Endothelial cell of umbilical vein (primary cell): Measurements from ENCODE around the gene CCDC116. TPM values are rescaled to one million over a fixed set of nuclear protein-coding genes. Genes with fewer than 3 reads are reported as not detected.

Experiments used
- BruUV-seq: library from RNA; stranded (reverse); fragments of 400-500 nt; replicated peaks from 2 replicates; lab custom pipeline; 2021; lab: Mats Ljungman, UMichigan
- CTCF ChIA-PET: fragments of 300-600, 350-600 bp; sonication (Branson Sonifier 250); formaldehyde crosslinking; loops from one replicate; lab custom pipeline; 2021; ENCODE audit warnings: antibody characterized with exemption, inconsistent platforms; lab: Charles Lee
- POLR2A ChIA-PET: fragments of 300-600, 350-600 bp; sonication (Branson Sonifier 250); formaldehyde crosslinking; loops from one replicate; lab custom pipeline; 2021; ENCODE audit warnings: antibody characterized with exemption, inconsistent platforms; lab: Charles Lee
- DNase-seq: peaks from one replicate; pipeline ENCODE4 v3.0.0-alpha.2; 2011; ENCODE audit warnings: low read depth, low spot score
- FAIRE-seq: peaks from 2 replicates; lab custom pipeline; 2011; peaks lifted over from hg19 to GRCh38; lab: Jason Lieb, UNC
- H2AFZ ChIP-seq: 2 replicates; pipeline ENCODE4 v1.6.0; 2012; ENCODE audit warnings: low read depth, low read length, control low read depth, inconsistent platforms
- H3K27ac ChIP-seq: 2 replicates; pipeline ENCODE4 v1.5.1; 2011; ENCODE audit warnings: low read depth, mild to moderate bottlenecking, control low read depth, low read length, moderate library complexity; ENCODE audit not compliant: insufficient read depth
- H3K27me3 ChIP-seq, 2 experiments: 2 replicates each; pipeline versions ENCODE4 v1.6.0 to v1.6.1; 2011; ENCODE audit warnings: low read length in 2 of 2, mixed read lengths in 1 of 2; ENCODE audit not compliant: control insufficient read depth in 2 of 2, insufficient read depth in 2 of 2
- H3K36me3 ChIP-seq, 2 experiments: 2 replicates in 1 of 2; 3 replicates in 1 of 2; pipeline ENCODE4 v1.5.1; 2011; ENCODE audit warnings: low read length in 2 of 2, mild to moderate bottlenecking in 1 of 2, moderate library complexity in 1 of 2; ENCODE audit not compliant: control insufficient read depth in 2 of 2, insufficient read depth in 2 of 2; ENCODE audit errors: extremely low read depth in 1 of 2
- H3K4me1 ChIP-seq: 3 replicates; pipeline ENCODE4 v1.5.1; 2011; ENCODE audit warnings: mild to moderate bottlenecking, low read length; ENCODE audit not compliant: control insufficient read depth, insufficient read depth; ENCODE audit errors: extremely low read depth
- H3K4me2 ChIP-seq: 2 replicates; pipeline ENCODE4 v1.6.1; 2011; ENCODE audit warnings: low read length, control low read depth, mixed read lengths; ENCODE audit not compliant: insufficient read depth
- H3K4me3 ChIP-seq, 3 experiments: fragments of 200-600 bp in 1 of 3; sonication (generic), shearing (Covaris generic) in 1 of 3; replicated peaks in 1 of 3; 2 replicates each; pipeline ENCODE4 v1.5.1; 2011 to 2016; ENCODE audit warnings: control low read depth in 3 of 3, low read length in 3 of 3, mild to moderate bottlenecking in 2 of 3, inconsistent platforms in 1 of 3, low read depth in 1 of 3, moderate library complexity in 1 of 3; ENCODE audit not compliant: insufficient read depth in 1 of 3
- H3K79me2 ChIP-seq: 2 replicates; pipeline ENCODE4 v1.6.0; 2012; ENCODE audit warnings: low read length, inconsistent platforms; ENCODE audit not compliant: control insufficient read depth, insufficient read depth
- H3K9ac ChIP-seq: replicated peaks from 2 replicates; pipeline ENCODE3; 2011; ENCODE audit warnings: low read length, control low read depth; ENCODE audit not compliant: insufficient read depth; ENCODE audit errors: extremely low read depth
- H3K9me1 ChIP-seq: replicated peaks from 3 replicates; pipeline ENCODE4 v1.6.0; 2011; ENCODE audit warnings: mild to moderate bottlenecking, low read length; ENCODE audit not compliant: control insufficient read depth, insufficient read depth; ENCODE audit errors: extremely low read depth
- H3K9me3 ChIP-seq: replicated peaks from 2 replicates; pipeline ENCODE4 v1.5.1; 2012; ENCODE audit warnings: low read length, inconsistent platforms; ENCODE audit not compliant: control insufficient read depth, insufficient read depth
- H4K20me1 ChIP-seq: replicated peaks from 2 replicates; pipeline ENCODE3; 2011; ENCODE audit warnings: mild to moderate bottlenecking, low read length; ENCODE audit not compliant: control insufficient read depth, insufficient read depth; ENCODE audit errors: extremely low read depth
- EZH2 ChIP-seq: IDR thresholded peaks from 2 replicates; pipeline ENCODE4 v1.6.1; 2012; ENCODE audit warnings: borderline replicate concordance, low read depth, mild to moderate bottlenecking, moderate library complexity, low read length, inconsistent platforms; ENCODE audit not compliant: severe bottlenecking
- FOS ChIP-seq: IDR thresholded peaks from 2 replicates; pipeline ENCODE4 v1.6.1; 2011; ENCODE audit warnings: mild to moderate bottlenecking, low read length, moderate library complexity, borderline replicate concordance; ENCODE audit not compliant: insufficient read depth
- GATA2 ChIP-seq: IDR thresholded peaks from 2 replicates; pipeline ENCODE4 v1.7.0; 2011; ENCODE audit warnings: low read depth, mild to moderate bottlenecking, moderate library complexity, mixed read lengths, low read length; ENCODE audit not compliant: insufficient read length, insufficient read depth
- JUN ChIP-seq: IDR thresholded peaks from 2 replicates; pipeline ENCODE4 v1.6.1; 2011; ENCODE audit warnings: borderline replicate concordance, low read depth; ENCODE audit not compliant: insufficient read length, insufficient read depth
- MYC ChIP-seq: IDR thresholded peaks from one replicate; pipeline ENCODE4 v1.6.1; 2011; ENCODE audit warnings: mild to moderate bottlenecking, low read depth, low read length
- POLR2A ChIP-seq: IDR thresholded peaks from 2 replicates; pipeline ENCODE4 v1.6.1; 2012; ENCODE audit warnings: low read depth, mild to moderate bottlenecking, control low read depth, low read length
- POLR2AphosphoS5 ChIP-seq: IDR thresholded peaks from 2 replicates; pipeline ENCODE4 v1.6.1; 2012; ENCODE audit warnings: low read depth, mild to moderate bottlenecking, control low read depth, low read length, moderate library complexity; ENCODE audit not compliant: insufficient read depth
- dilution Hi-C: fragments of 300-500 bp; cut with MboI; formaldehyde crosslinking; loops from one replicate; pipeline ENCODE4 v1.15.0; 2019; ENCODE audit warnings: low sequenced_read_pairs; ENCODE audit not compliant: extremely low pct_ligation_motif_present
- intact Hi-C: fragments of 100-400 bp; cut with micrococcal nuclease; formaldehyde crosslinking; loops from one replicate; pipeline ENCODE4 v1.10.0; 2022
- polyA plus RNA-seq, 4 experiments: library from polyadenylated mRNA; depleted of rRNA in 3 of 4; stranded (reverse) in 3 of 4; unstranded in 1 of 4; fragments of >200 nt; gene quantifications; 2 replicates each; pipeline versions ENCODE4 v1.2.1 to v1.2.3, GENCODE V29; 2011 to 2012; ENCODE audit warnings: missing spikeins in 1 of 4
- total RNA-seq: library from RNA; stranded (reverse); gene quantifications from 2 replicates; pipeline ENCODE4 v1.2.3, GENCODE V29; 2021
- TF ChIP-seq, protein P1 (sequence below), 2 donors: IDR thresholded peaks; 1 replicate in 1 of 2; 2 replicates in 1 of 2; pipeline ENCODE4 v1.5.1; 2011; ENCODE audit warnings: low read length in 2 of 2, mild to moderate bottlenecking in 2 of 2, moderate library complexity in 2 of 2, control low read depth in 1 of 2, inconsistent platforms in 1 of 2, low read depth in 1 of 2; ENCODE audit not compliant: insufficient read depth in 1 of 2; ENCODE audit errors: extremely low read depth in 1 of 2
- TF ChIP-seq, protein P2 (sequence below): IDR thresholded peaks from 2 replicates; pipeline ENCODE4 v1.6.1; 2011; ENCODE audit not compliant: insufficient read depth, insufficient read length

CCDC116 gene
- total and polyA plus RNA-seq, 2 donors (not counting 3 experiments of a cell fraction or from before 2014, with no cell fraction given), result 0.21 to 0.33 TPM

DNA sequence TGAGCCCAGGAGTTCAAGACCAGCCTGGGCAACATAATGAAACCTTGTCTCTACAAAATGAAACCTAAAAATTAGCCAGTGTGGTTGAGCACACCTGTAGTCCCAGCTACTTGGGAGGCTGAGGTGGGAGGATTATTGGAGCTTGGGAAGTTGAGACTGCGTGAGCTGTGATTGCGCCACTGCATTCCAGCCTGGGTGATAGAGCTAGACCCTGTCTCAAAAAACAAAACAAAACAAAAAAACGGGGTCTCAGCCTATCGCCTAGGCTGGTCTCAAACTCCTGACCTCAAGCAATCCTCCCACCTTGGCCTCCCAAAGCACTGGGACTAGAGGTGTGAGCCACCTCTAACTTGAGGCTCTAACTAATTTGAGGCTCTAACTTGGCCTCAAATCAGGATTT, 46.8 kb downstream of the CCDC116 start:
- Histone ChIP-seq H3K79me2 (no peaks in the 10 kb centered on the region), H4K20me1 (no peaks in the 10 kb centered on the region), H3K27ac (no peak overlapping the region), H3K9me1 (no peaks in the 10 kb centered on the region), H3K4me2 (no peak overlapping the region), H2AFZ (no peak overlapping the region), H3K9ac (no peak overlapping the region), H3K27me3 (no peaks in the 10 kb centered on the region), H3K4me3 (no peak overlapping the region), H3K9me3 (no peaks in the 10 kb centered on the region), H3K4me1 (no peaks in the 10 kb centered on the region), H3K36me3 (peaks cover 6 to 26% of the 10 kb centered on the region in 2 experiments)
- CTCF ChIA-PET, result no interaction called here
- intact Hi-C loops, result no loop called here
- BruUV-seq, result no TSS peak
- TF ChIP-seq, protein P1, sequence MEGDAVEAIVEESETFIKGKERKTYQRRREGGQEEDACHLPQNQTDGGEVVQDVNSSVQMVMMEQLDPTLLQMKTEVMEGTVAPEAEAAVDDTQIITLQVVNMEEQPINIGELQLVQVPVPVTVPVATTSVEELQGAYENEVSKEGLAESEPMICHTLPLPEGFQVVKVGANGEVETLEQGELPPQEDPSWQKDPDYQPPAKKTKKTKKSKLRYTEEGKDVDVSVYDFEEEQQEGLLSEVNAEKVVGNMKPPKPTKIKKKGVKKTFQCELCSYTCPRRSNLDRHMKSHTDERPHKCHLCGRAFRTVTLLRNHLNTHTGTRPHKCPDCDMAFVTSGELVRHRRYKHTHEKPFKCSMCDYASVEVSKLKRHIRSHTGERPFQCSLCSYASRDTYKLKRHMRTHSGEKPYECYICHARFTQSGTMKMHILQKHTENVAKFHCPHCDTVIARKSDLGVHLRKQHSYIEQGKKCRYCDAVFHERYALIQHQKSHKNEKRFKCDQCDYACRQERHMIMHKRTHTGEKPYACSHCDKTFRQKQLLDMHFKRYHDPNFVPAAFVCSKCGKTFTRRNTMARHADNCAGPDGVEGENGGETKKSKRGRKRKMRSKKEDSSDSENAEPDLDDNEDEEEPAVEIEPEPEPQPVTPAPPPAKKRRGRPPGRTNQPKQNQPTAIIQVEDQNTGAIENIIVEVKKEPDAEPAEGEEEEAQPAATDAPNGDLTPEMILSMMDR (IDR thresholded peaks at IDR 0.05; ENCODE audit: extremely low read depth in 1 of 2, insufficient read depth in 1 of 2, low read depth in 1 of 2, low read length in 2 of 2), result no peak
- TF ChIP-seq GATA2 (no peak), POLR2AphosphoS5 (no peak), FOS (no peak), MYC (no peak), EZH2 (no peak), POLR2A (no peak), JUN (no peak)
- TF ChIP-seq, protein P2, sequence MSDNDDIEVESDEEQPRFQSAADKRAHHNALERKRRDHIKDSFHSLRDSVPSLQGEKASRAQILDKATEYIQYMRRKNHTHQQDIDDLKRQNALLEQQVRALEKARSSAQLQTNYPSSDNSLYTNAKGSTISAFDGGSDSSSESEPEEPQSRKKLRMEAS, result no peak
- FAIRE-seq (no peak), DNase-seq (no peak)
- dilution Hi-C loops, result no loop called here
- POLR2A ChIA-PET, result no interaction called here
